Liver (tissue), 3 donors: ENCODE results near the gene PATE4.

Experiments
- CTCF ChIP-seq: fragments of 150-350 bp; IDR thresholded peaks from 2 replicates; pipeline ENCODE4 v1.5.1; 2017; ENCODE audit warnings: improper control_type of control experiment, low read depth, low read length; ENCODE audit not compliant: missing input control
- FOXA2 ChIP-seq: IDR thresholded peaks from 2 replicates; pipeline ENCODE4 v1.6.1; 2016; ENCODE audit warnings: antibody characterized with exemption
- GABPA ChIP-seq, 2 donors: IDR thresholded peaks in 1 of 2; conservative IDR thresholded peaks in 1 of 2; 2 replicates each; pipeline ENCODE4 v1.6.1; 2016; ENCODE audit warnings: antibody characterized with exemption in 2 of 2, mild to moderate bottlenecking in 1 of 2, moderate library complexity in 1 of 2
- HNF4A ChIP-seq, 2 donors: conservative IDR thresholded peaks; 2 replicates each; pipeline ENCODE4 v1.6.1; 2016; ENCODE audit warnings: antibody characterized with exemption in 2 of 2, mild to moderate bottlenecking in 2 of 2
- REST ChIP-seq: IDR thresholded peaks from 2 replicates; pipeline ENCODE4 v1.6.1; 2016; ENCODE audit warnings: antibody characterized with exemption, mild to moderate bottlenecking
- donor health status: healthy.
- donor health status: healthy.

- TF ChIP-seq HNF4A (conservative IDR thresholded peaks at IDR 0.05) (no peak), CTCF (no peak), FOXA2 (no peak), REST (no peak), GABPA (IDR thresholded peaks at IDR 0.05 in 1 of 2, conservative IDR thresholded peaks at IDR 0.05 in 1 of 2) (no peak)
These were observed 35.5 kb upstream of the PATE4 start for GRCh38 chr11:125797641-125798040.
